GM19372 (cell line): ENCODE data around the gene BUB1B.
"Not testable (repeated sequence)": the region's sequence is repeated elsewhere in the genome, so short reads cannot be mapped to it uniquely, and the experiment has no call there.

Experiments used
- ATAC-seq: cut with Tn5 transposase; IDR thresholded peaks from one replicate; pipeline ENCODE4 v1.9.1; 2021; ENCODE audit warnings: mild to moderate bottlenecking, low read depth, moderate library complexity; ENCODE audit not compliant: unreplicated experiment

BUB1B gene, protein sequence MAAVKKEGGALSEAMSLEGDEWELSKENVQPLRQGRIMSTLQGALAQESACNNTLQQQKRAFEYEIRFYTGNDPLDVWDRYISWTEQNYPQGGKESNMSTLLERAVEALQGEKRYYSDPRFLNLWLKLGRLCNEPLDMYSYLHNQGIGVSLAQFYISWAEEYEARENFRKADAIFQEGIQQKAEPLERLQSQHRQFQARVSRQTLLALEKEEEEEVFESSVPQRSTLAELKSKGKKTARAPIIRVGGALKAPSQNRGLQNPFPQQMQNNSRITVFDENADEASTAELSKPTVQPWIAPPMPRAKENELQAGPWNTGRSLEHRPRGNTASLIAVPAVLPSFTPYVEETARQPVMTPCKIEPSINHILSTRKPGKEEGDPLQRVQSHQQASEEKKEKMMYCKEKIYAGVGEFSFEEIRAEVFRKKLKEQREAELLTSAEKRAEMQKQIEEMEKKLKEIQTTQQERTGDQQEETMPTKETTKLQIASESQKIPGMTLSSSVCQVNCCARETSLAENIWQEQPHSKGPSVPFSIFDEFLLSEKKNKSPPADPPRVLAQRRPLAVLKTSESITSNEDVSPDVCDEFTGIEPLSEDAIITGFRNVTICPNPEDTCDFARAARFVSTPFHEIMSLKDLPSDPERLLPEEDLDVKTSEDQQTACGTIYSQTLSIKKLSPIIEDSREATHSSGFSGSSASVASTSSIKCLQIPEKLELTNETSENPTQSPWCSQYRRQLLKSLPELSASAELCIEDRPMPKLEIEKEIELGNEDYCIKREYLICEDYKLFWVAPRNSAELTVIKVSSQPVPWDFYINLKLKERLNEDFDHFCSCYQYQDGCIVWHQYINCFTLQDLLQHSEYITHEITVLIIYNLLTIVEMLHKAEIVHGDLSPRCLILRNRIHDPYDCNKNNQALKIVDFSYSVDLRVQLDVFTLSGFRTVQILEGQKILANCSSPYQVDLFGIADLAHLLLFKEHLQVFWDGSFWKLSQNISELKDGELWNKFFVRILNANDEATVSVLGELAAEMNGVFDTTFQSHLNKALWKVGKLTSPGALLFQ

GRCh38 chr15:40160689-40161688 is at the start of gene BUB1B:
Gene BUB1B, plus strand, starts transcription at chr15:40161069. Its CDS starts 152 bp downstream, at chr15:40161221.
- peak; percentile 91 for ATAC-seq

DNA sequence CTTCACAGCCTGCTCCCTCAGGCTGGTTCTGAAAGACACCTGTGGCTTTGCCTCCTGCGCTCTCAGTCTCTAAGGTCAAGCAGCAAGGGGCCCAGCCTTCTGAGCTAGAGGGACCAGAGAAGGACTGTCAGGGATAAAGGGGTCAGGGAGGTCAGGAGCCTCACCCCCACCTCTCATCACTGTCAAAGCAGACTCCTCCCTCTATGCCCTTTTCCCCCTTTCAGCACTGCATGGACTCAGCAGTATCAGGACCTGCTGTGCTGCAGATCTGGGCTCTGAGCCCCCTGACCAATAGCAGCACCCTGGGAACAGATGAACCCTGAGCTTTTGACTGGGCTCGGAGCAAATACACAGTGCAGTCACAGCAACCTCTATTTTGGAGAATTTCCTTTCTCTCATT is 49.0 kb upstream of the BUB1B start:
- no peak for ATAC-seq

DNA sequence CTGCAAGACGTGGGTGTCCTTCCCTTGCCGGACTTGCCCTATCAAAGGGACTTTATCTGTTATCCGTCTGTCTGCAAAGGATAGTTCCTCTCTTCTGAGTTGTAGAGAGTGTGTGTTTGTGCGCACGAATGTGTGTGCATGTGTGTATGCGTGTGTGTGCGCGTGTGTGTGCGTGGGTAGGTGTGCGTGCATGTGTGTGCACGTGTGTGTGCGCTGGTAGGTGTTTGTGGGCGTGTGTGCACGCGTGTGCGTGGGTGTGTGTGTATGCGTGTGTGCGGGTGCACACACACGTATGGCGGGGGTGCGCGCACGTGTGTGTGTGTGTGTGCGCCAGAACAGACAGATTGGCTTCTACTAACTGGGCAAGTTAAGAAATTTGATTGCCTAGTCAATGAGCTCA is 48.1 kb upstream of the BUB1B start:
- ATAC-seq: no peak

DNA sequence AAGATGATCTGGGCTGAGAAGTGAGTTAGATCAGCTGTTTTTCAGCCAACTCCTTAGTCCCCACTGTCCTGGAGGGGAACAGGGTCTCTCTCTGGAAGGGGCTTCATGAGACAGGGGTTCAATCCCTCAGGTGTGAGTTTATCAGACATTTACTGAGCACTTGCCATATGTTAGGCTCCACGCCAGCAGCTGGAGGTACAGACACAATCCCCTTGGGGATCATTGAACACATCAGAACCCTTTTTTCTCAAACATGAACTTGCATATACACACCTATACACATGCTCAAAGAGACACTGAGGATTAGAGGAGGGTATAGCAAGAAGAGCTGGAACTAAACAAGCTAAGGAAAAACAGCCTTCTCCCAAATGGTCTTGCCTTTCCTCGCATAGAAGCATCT is 46.7 kb upstream of the BUB1B start:
- ATAC-seq: no peak

- not testable (repeated sequence) for ATAC-seq
These were observed 45.8 kb upstream of the BUB1B start for GRCh38 chr15:40115106-40115505.

DNA sequence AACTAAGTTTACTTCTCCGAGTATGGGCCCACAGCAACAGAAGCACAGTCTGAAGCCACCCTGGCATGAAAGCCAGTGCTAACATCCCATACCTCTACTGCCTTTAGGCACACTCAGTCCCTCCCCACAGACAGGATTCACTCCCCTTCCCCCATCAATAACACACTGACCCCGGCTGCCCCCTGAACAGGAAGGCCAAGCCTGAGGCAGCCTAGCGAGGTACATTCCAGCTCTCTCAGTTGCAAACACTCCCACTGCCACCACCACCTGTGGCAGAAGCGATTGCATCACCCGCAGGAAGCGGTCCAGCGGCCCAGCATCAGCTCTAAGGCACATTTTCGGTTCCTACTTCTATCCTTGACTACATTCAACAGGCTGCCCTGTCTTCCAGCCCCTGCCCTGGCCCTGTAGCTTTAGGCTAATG is 45.2 kb upstream of the BUB1B start:
- ATAC-seq: peak; percentile 96

DNA sequence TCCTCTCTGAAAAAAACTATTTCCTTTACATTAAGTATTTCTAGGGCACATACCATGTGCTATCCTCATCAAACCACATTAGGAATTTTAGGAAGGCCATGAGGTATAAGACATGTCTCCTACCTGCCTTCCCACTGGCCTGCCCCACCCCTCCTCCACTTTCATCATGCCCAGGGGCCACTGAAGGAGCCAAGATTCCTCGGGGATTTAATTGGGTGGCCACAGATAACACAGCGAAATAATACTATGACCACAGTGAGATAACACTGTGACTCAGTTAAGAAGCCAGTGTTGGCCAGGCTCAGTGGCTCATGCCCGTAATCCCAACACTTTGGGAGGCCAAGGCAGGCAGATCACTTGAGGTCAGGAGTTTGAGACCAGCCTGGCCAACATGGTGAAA is 42.4 kb upstream of the BUB1B start:
- ATAC-seq: no peak

GRCh38 chr15:40121911-40122638 is 38.8 kb upstream of the BUB1B start:
- no peak for ATAC-seq

DNA sequence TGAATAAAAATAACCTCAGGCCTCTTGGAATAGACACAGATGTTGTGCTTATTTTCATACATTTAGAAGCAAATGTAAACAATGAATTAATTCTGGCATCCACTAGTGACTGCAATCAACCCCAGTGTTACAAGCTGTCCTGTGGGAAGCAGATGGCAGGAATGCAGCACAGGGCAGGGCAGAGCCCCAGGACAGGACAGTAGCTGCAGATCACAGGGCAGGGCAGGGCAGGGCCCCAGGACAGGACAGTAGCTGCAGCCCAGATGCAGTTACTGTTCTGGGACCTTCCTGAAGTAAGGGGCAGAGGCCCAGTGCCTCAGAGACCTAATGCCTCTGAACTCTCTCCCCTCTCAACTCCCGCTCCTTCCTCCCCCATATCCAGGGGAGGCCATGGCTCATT is 37.9 kb upstream of the BUB1B start:
- not testable (repeated sequence) for ATAC-seq

GRCh38 chr15:40123863-40124262 is 37.0 kb upstream of the BUB1B start:
- ATAC-seq: not testable (repeated sequence)

DNA sequence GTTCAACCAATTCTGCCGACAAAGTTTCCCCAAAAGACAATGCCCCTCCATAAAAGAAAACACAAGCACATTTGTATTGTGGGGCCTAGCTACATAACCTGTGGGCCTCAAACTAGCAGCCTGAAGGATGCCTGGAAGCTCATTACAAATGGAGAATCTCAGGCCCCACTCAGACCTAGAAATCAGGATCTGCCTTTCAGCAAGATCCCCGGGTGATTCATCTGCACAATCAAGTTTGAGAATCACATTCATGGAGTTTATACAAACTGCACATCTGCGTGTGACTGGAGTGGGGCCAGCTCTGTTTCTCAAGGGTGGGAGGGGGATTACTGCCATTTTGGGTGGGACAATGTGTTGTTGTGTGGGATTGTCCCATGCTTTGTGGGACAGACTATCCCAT is 36.5 kb upstream of the BUB1B start:
- not testable (repeated sequence) for ATAC-seq

- not testable (repeated sequence) for ATAC-seq
These were observed 36.0 kb upstream of the BUB1B start for GRCh38 chr15:40124807-40125285.

- ATAC-seq: no peak
These were observed 34.9 kb upstream of the BUB1B start for GRCh38 chr15:40125950-40126349.

- ATAC-seq: no peak
These were observed 31.9 kb upstream of the BUB1B start for GRCh38 chr15:40128766-40129660.

- no peak for ATAC-seq
These were observed 30.8 kb upstream of the BUB1B start for GRCh38 chr15:40130118-40130517.

- ATAC-seq: no peak
These were observed 29.9 kb upstream of the BUB1B start for GRCh38 chr15:40130799-40131502.

DNA sequence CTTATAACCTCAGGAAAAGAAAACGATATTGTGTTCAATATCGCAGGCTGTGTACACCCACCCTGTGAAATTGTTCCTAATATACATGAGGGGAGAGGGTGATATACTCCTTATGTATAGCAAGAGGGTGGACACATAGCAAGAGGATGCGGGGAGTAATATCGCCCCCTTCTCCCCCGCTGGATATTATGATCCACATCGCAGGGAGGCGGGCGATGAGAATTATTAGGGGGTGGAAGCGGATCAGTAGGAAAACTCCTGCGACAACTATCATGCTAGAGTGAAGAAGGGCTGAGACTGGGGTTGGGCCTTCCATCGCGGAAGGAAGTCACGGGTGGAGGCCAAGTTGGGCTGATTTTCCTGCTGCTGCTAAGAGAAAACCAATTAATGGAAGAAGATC is 27.3 kb upstream of the BUB1B start:
- no peak for ATAC-seq
